ENCODE data around the gene PINLYP. TPM values are rescaled to one million over a fixed set of nuclear protein-coding genes. Genes with fewer than 3 reads are reported as not detected.
A peak's percentile ranks its signal among the peaks of the same experiment; 100 is the strongest.

PINLYP gene
- total and polyA plus RNA-seq, 9 of the 15 experiments (the other 6 are each of a cell fraction or from before 2014, with no cell fraction given) = 1.00 to 6.7 (median 2.2) TPM

DNA sequence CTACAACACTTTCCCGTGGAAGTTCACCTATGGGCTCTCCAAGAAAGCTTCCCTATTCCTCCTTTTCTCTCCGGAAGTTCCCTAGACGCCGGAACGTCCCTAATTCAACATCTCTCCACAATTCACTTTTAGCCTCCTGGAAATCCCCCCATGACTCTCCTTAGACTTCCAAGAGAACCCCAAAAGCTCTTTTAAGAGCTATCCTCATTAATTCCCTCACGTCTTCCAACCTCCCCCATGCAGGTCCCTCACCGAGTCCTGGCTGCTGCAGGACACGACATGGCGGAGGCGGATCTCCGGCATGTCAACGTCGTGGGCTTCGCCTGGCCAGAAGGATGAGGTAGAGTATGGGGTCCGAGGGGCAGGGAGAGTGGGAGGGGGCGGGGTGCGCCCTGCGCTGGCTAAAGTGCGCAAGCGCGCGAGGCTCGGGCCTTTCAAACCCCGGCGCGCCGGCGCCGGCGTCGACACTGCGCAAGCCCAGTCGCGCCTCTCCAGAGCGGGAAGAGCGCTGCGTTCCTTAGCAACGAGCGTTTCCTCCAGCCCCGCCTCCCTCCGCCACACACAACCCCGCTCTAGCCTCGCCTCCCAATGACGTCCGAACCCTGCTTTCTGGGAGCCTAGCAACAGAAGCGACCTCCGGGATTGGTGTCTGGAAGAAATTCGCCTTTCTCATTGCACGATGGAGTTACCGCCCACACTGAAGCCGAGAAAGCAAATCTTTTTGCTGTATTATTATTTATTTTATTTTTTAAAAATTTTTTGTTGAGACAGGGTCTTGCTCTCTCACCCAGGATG lies at the start of gene PINLYP, which contains the start of gene XRCC1 (continued):
- no peak for TF ChIP-seq ZNF695 (CRISPR knock-in tag; IDR thresholded peaks at IDR 0.05)
- TF ChIP-seq SIRT6 (IDR thresholded peaks at IDR 0.05; ENCODE audit: low read depth, low read length) = no peak
- TF ChIP-seq RFX5 (IDR thresholded peaks at IDR 0.05; ENCODE audit: low read depth, low read length) = peak; percentile 93
- TF ChIP-seq ZKSCAN3 (CRISPR knock-in tag; IDR thresholded peaks at IDR 0.05) = no peak
- TF ChIP-seq ZNF263 (CRISPR knock-in tag; IDR thresholded peaks at IDR 0.05; ENCODE audit: borderline replicate concordance) = peak; percentile 50; the same call in 1 of the 2 replicates
- no peak for TF ChIP-seq ZNF121 (CRISPR knock-in tag; conservative IDR thresholded peaks at IDR 0.05)
- TF ChIP-seq ADNP (tag; IDR thresholded peaks at IDR 0.05) = no peak
- no peak for TF ChIP-seq ZNF561 (CRISPR knock-in tag; conservative IDR thresholded peaks at IDR 0.05)
- no peak for TF ChIP-seq SMARCA5 (IDR thresholded peaks at IDR 0.05)
- TF ChIP-seq TAF7 (tag; IDR thresholded peaks at IDR 0.05) = peak; percentile 66
- TF ChIP-seq SOX6 (IDR thresholded peaks at IDR 0.05) = no peak
- no peak for TF ChIP-seq NCOA4 (IDR thresholded peaks at IDR 0.05; ENCODE audit: partially characterized antibody)
- TF ChIP-seq SFPQ (IDR thresholded peaks at IDR 0.05; ENCODE audit: low read depth, low read length) = no peak
- TF ChIP-seq PCBP2 (IDR thresholded peaks at IDR 0.05; ENCODE audit: low read depth, low read length, poor library complexity, severe bottlenecking) = no peak
- peak; percentile 88 for TF ChIP-seq SAP30 (IDR thresholded peaks at IDR 0.05; ENCODE audit: borderline replicate concordance, insufficient read depth, low read depth, low read length, poor library complexity, severe bottlenecking)
- TF ChIP-seq NFRKB (IDR thresholded peaks at IDR 0.05; ENCODE audit: low read depth) = no peak; the same call in 1 of the 2 replicates
- TF ChIP-seq, protein P1, sequence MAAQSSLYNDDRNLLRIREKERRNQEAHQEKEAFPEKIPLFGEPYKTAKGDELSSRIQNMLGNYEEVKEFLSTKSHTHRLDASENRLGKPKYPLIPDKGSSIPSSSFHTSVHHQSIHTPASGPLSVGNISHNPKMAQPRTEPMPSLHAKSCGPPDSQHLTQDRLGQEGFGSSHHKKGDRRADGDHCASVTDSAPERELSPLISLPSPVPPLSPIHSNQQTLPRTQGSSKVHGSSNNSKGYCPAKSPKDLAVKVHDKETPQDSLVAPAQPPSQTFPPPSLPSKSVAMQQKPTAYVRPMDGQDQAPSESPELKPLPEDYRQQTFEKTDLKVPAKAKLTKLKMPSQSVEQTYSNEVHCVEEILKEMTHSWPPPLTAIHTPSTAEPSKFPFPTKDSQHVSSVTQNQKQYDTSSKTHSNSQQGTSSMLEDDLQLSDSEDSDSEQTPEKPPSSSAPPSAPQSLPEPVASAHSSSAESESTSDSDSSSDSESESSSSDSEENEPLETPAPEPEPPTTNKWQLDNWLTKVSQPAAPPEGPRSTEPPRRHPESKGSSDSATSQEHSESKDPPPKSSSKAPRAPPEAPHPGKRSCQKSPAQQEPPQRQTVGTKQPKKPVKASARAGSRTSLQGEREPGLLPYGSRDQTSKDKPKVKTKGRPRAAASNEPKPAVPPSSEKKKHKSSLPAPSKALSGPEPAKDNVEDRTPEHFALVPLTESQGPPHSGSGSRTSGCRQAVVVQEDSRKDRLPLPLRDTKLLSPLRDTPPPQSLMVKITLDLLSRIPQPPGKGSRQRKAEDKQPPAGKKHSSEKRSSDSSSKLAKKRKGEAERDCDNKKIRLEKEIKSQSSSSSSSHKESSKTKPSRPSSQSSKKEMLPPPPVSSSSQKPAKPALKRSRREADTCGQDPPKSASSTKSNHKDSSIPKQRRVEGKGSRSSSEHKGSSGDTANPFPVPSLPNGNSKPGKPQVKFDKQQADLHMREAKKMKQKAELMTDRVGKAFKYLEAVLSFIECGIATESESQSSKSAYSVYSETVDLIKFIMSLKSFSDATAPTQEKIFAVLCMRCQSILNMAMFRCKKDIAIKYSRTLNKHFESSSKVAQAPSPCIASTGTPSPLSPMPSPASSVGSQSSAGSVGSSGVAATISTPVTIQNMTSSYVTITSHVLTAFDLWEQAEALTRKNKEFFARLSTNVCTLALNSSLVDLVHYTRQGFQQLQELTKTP (IDR thresholded peaks at IDR 0.05; ENCODE audit: low read depth in 1 of 2, partially characterized antibody in 2 of 2) = peak in 1 of 2 experiments; percentile 48
- no peak for TF ChIP-seq MYC (IDR thresholded peaks at IDR 0.05; ENCODE audit: low read depth, low read length)
- TF ChIP-seq MYC (CRISPR knock-in tag; IDR thresholded peaks at IDR 0.05; ENCODE audit: borderline replicate concordance, low read depth) = no peak
- no peak for TF ChIP-seq SMARCE1 (IDR thresholded peaks at IDR 0.05)
- TF ChIP-seq HNRNPLL (IDR thresholded peaks at IDR 0.05; ENCODE audit: low read depth, low read length, poor library complexity, severe bottlenecking) = peak; percentile 66
- no peak for TF ChIP-seq DDX20 (tag; IDR thresholded peaks at IDR 0.05; ENCODE audit: low read depth)
- TF ChIP-seq ESRRA (IDR thresholded peaks at IDR 0.05; ENCODE audit: borderline replicate concordance, low read depth) = no peak
- TF ChIP-seq RB1 (IDR thresholded peaks at IDR 0.05; ENCODE audit: low read depth) = peak; percentile 95; the same call in 1 of the 2 replicates

Measured in K562 (cell line).